LNCAP (cell line): ENCODE results near the gene TMEM51.

ENCODE experiments used
- TF ChIP-seq, protein P1 (sequence below): fragments of 450-650 bp; IDR thresholded peaks from 2 replicates; pipeline ENCODE4 v1.5.1; 2017; ENCODE audit warnings: mild to moderate bottlenecking

The TMEM51 gene

DNA sequence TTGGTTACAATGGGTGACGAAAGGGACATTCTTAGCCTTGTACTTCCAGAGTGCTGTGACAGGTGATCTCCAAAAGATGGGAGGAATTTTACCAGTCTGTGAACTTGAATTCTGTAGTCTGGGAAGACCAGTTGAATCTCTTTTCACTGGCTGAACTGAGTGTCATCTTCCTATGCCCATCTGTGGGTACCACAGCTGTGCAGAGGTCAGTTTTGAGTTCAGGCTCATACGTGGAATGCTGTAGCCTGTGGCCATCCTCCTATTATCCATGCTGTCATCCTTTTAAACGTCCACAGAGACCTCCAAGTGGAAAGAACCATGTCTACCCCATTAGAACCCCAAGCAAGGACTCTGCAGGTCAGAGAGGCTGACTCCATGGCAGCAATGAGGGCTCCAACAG lies 32.1 kb downstream of the TMEM51 start:
- TF ChIP-seq, protein P1, sequence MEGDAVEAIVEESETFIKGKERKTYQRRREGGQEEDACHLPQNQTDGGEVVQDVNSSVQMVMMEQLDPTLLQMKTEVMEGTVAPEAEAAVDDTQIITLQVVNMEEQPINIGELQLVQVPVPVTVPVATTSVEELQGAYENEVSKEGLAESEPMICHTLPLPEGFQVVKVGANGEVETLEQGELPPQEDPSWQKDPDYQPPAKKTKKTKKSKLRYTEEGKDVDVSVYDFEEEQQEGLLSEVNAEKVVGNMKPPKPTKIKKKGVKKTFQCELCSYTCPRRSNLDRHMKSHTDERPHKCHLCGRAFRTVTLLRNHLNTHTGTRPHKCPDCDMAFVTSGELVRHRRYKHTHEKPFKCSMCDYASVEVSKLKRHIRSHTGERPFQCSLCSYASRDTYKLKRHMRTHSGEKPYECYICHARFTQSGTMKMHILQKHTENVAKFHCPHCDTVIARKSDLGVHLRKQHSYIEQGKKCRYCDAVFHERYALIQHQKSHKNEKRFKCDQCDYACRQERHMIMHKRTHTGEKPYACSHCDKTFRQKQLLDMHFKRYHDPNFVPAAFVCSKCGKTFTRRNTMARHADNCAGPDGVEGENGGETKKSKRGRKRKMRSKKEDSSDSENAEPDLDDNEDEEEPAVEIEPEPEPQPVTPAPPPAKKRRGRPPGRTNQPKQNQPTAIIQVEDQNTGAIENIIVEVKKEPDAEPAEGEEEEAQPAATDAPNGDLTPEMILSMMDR, result no peak

DNA sequence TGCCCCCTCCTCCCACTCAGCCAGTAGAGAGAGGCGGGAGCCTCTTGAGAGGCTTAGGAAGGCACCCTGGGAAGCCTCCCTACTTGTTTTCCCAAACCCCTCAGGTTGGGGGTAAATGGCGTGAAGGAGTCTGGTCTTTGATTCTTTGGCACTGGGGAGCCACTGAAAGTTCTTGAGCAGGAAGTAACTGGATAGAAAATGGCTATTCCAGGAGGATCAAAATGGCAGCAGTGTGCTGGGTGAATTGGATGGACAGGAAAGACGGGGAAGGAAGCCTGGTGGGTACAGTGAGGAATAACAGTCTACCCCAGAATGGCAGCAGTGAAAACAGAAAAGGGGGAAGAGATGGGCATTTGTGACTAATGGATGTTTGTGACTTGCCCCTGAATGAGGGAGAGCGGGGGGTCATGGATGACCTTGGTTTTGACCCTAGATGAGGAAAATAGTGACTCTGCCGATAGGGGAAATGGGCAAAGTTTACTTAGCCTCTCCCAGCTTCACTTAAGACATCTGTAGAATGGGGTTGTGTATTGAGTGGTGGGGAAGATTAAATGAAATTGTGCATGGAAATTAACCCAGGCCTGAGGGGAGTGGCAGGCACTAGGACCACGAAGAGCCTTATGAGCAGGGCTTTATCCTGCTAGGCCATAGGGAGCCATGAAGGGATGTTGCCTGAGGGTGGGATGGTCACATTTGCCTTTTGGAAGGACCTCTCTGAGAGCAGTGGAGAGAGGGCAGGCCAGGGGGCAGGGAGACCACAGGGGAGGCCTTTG lies 32.7 kb downstream of the TMEM51 start:
- TF ChIP-seq, protein P1, result no peak

DNA sequence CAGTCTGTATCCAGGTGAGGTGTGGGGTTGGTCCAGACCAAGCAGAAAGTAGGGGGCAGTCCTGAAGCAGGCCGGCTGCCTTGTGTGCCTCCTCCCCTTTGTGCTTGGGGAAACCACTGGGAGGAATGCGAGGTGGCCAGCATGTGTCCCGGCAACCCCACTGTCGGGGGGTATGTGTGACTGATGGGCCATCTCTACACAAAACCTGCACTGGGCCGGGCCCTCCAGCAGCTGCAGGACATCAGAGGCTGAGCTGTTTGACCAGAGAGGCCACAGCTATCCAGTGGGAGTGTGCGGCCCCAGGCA lies 33.3 kb downstream of the TMEM51 start:
- TF ChIP-seq, protein P1, result no peak

DNA sequence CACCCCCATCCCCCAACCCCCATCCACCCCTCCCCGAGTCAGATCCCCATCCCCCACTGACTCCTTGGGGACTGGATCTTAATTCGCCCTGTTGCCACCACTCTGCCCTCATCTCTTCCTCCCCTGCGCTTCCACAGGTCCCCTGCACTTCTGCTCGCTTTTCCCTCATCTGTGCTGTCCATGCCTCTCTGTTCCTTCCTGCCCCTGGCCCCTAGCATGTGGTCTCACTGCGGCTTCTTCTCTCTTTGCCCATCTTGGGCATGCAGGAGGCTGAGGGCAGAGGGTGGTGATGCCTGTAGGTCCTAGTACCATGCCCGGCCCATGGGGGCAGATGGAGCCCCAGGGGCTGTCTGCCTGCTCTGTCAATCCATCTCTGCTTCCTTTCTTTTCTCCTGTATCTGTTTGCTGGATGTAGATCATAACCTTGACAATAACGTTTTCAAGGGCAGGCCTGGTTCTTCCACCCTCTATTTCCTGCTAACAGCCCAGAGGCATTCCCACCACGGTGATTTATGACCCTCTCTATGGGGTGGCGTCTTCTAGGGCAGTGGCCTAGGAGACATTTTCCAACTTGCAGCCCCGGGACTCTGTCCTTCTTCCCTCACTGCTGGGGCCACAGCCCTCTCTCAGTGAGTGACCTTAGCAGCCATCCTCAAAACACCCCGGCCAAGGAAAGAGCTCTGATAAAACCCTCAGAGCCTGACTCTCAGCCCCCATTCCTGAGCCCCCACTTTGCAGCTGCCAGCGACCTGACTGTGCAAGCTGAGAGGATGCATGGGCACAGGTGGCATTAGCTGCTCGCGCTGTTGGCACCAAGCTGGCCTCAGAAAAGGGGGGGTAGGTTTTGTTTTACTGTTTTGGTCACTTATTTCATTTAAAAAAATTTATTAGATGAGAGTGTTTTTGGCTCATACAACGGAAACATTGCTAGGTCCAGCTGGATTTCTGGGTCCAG lies 33.9 kb downstream of the TMEM51 start:
- TF ChIP-seq, protein P1, result no peak

DNA sequence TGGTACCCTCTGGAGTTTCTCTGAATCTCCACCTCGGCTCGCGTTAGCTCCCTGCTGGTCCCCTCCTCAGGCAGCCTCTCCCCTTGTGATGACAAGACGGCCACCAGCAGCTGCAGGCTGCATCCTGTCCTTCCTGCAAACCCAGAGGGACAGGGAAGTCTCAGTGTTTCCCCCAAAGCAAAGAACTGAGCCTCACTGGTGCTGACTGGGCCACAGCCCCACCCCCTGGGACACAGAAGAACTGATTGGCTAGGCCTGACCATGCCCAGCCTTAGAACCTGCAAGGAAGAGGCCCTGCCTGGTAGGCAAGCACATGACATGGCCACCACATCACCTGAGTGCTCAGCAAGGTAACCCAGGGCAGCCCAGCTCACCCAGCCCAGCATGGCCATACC lies 34.6 kb downstream of the TMEM51 start:
- TF ChIP-seq, protein P1, result no peak

DNA sequence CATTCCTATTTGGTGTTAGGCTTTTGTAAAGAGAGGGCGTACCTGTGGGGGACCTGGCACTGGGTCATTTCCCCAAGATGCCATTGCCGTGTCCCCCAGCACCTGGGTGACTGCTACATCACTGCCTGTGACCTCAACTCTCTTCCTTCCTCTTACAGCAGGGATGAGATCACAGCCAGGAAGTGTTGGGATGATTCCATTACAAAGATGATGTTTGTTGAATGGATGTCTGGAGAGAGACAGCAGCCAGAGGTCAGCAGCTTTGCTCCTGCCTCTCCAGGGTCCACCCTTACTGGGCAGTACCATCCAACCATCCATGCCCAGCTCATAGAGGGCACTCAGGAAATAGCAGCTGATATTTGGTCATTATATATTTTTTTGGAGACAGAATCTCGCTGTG lies 35.1 kb downstream of the TMEM51 start:
- TF ChIP-seq, protein P1, result no peak

DNA sequence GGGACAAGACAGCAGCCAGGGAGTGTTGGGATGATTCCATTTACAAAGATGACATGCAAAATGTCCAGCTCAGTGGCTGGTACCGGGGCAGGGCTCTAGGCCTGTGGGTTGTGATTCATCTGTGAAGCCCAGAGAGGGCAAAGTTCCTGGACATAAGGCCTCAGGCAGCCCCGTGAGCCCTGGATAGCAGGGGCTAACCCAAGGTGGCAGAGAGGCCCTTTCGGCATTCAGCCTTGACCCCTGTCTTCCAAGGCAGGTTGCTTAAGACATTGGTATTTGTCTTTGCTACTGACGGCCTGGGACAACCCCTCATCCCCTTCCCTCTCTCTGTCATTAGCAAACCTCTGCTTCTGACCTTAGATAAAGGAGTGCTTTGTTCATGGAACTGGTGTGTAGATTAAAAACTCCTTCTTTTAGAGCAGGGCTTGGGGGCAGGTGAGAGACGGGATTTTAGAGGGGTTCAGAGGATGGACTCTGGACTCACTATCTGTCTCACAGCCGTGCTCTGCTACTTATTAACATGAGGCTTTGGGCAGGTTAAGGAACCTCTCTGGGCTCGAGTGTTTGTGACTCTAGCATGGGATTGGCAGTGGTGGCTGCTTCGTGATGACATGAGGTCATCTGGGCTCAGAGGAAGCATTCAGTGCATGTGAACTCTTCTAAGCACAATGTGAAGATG lies 36.3 kb downstream of the TMEM51 start:
- TF ChIP-seq, protein P1, result no peak
